Adrenal gland (tissue), 5 donors: ENCODE data around the gene IGFBP5.

ENCODE experiments used
- POLR2A ChIP-seq, 2 donors: fragments of 450-650 bp; IDR thresholded peaks; one replicate each; pipeline ENCODE4 v1.6.1; 2017; ENCODE audit warnings: antibody characterized with exemption in 2 of 2, mild to moderate bottlenecking in 2 of 2, moderate library complexity in 1 of 2
- TF ChIP-seq, protein P1 (sequence below), 6 experiments: fragments of 450-650 bp in 4 of 6; fragments of 200-600 bp in 2 of 6; sonication (generic) in 1 of 6; IDR thresholded peaks; 1 replicate in 5 of 6; 2 replicates in 1 of 6; pipeline versions ENCODE4 v1.5.1 to v1.8.0; 2016 to 2021; ENCODE audit warnings: antibody characterized with exemption in 6 of 6, mild to moderate bottlenecking in 2 of 6, moderate library complexity in 1 of 6
- donor health status: DM: no; HTN: no; CAD: no.

DNA sequence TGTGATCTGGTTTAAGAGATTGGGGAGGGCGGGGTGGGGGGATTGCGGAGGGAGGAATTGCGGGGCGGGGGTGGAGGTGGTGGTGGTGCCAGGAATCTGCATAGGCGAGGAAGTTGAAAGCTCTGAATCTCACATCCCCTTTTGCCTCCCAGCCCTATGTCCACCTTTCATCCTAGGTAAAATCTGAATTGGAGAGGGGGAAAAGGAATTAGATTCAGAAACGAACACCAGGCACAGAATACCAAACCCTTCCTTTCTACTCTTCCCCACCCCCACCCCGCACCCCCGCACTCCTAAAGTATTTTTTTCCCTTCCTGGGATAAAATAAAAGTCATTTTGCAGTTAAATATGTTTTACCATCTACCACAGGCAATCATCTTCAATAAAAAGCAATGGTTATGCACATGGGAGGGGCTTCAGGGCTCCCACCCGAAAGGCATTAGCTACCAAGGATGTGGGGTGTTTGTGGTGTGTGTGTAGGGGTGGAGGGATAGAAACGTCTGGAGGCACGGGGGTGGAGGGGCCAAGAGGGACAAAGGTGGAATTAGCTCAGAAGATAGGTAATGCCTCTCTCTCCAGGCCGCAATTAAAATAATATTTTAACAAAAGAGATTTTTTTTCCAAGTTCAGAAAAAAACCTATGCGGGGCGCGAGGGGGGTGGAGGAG lies 1.8 kb downstream of the IGFBP5 start:
- TF ChIP-seq, protein P1, sequence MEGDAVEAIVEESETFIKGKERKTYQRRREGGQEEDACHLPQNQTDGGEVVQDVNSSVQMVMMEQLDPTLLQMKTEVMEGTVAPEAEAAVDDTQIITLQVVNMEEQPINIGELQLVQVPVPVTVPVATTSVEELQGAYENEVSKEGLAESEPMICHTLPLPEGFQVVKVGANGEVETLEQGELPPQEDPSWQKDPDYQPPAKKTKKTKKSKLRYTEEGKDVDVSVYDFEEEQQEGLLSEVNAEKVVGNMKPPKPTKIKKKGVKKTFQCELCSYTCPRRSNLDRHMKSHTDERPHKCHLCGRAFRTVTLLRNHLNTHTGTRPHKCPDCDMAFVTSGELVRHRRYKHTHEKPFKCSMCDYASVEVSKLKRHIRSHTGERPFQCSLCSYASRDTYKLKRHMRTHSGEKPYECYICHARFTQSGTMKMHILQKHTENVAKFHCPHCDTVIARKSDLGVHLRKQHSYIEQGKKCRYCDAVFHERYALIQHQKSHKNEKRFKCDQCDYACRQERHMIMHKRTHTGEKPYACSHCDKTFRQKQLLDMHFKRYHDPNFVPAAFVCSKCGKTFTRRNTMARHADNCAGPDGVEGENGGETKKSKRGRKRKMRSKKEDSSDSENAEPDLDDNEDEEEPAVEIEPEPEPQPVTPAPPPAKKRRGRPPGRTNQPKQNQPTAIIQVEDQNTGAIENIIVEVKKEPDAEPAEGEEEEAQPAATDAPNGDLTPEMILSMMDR (IDR thresholded peaks at IDR 0.05) = no peak
- no peak for TF ChIP-seq POLR2A (IDR thresholded peaks at IDR 0.05)
